Erythroblast (primary cell): ENCODE data around the gene ABO.

ENCODE experiments used
- GATA1 ChIP-seq: IDR thresholded peaks from 2 replicates; pipeline ENCODE4 v1.6.1; 2011; ENCODE audit warnings: low read depth, mild to moderate bottlenecking, control low read depth, low read length, moderate library complexity
- POLR2A ChIP-seq: IDR thresholded peaks from 2 replicates; pipeline ENCODE4 v1.6.1; 2011; ENCODE audit warnings: mild to moderate bottlenecking, low read length

GRCh38 chr9:133277467-133277866, 2.5 kb upstream of the ABO start:
- TF ChIP-seq POLR2A (no peak), GATA1 (no peak)
